NB4 (cell line): ENCODE results near the gene CCDC77.

ENCODE experiments used
- POLR2A ChIP-seq: IDR thresholded peaks from 2 replicates; pipeline ENCODE4 v1.6.1; 2011; ENCODE audit warnings: mild to moderate bottlenecking; ENCODE audit not compliant: insufficient read length; ENCODE audit errors: extremely low read depth
- TF ChIP-seq, protein P1 (sequence below): IDR thresholded peaks from one replicate; pipeline ENCODE4 v1.5.1; 2012; ENCODE audit warnings: low read depth, low read length
- TF ChIP-seq, protein P2 (sequence below): IDR thresholded peaks from 2 replicates; pipeline ENCODE4 v1.6.1; 2011; ENCODE audit warnings: low read depth, low read length

DNA sequence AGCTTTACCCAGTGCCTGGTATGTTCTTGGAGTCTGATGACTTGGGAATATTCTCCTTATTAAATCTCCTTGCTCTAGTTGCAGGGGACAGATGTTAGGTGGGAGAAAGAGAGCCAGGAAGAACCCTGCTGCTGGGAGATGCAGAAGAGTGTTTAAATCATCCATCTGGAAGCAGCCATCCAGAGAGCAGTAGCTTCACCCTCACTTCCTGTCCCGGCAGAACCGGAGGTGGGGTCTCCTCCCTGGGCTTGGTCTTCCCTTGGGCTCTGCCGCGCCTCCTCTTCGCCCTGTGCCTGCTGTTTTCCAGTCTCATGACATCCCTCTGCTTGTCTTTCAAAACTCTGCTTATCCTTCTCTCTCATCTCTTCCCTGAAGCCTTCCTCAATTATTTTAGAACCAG lies 73.8 kb downstream of the CCDC77 start:
- TF ChIP-seq, protein P1, sequence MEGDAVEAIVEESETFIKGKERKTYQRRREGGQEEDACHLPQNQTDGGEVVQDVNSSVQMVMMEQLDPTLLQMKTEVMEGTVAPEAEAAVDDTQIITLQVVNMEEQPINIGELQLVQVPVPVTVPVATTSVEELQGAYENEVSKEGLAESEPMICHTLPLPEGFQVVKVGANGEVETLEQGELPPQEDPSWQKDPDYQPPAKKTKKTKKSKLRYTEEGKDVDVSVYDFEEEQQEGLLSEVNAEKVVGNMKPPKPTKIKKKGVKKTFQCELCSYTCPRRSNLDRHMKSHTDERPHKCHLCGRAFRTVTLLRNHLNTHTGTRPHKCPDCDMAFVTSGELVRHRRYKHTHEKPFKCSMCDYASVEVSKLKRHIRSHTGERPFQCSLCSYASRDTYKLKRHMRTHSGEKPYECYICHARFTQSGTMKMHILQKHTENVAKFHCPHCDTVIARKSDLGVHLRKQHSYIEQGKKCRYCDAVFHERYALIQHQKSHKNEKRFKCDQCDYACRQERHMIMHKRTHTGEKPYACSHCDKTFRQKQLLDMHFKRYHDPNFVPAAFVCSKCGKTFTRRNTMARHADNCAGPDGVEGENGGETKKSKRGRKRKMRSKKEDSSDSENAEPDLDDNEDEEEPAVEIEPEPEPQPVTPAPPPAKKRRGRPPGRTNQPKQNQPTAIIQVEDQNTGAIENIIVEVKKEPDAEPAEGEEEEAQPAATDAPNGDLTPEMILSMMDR, result no peak
- TF ChIP-seq POLR2A, result no peak
- TF ChIP-seq, protein P2, sequence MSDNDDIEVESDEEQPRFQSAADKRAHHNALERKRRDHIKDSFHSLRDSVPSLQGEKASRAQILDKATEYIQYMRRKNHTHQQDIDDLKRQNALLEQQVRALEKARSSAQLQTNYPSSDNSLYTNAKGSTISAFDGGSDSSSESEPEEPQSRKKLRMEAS, result no peak
